Endothelial cell of umbilical vein (primary cell): ENCODE data around the gene INPP5F.

ENCODE experiments used
- EZH2 ChIP-seq: IDR thresholded peaks from 2 replicates; pipeline ENCODE4 v1.6.1; 2012; ENCODE audit warnings: borderline replicate concordance, low read depth, mild to moderate bottlenecking, moderate library complexity, low read length, inconsistent platforms; ENCODE audit not compliant: severe bottlenecking
- POLR2A ChIP-seq: IDR thresholded peaks from 2 replicates; pipeline ENCODE4 v1.6.1; 2012; ENCODE audit warnings: low read depth, mild to moderate bottlenecking, control low read depth, low read length
- POLR2AphosphoS5 ChIP-seq: IDR thresholded peaks from 2 replicates; pipeline ENCODE4 v1.6.1; 2012; ENCODE audit warnings: low read depth, mild to moderate bottlenecking, control low read depth, low read length, moderate library complexity; ENCODE audit not compliant: insufficient read depth
- TF ChIP-seq, protein P1 (sequence below), 2 donors: IDR thresholded peaks; 1 replicate in 1 of 2; 2 replicates in 1 of 2; pipeline ENCODE4 v1.5.1; 2011; ENCODE audit warnings: low read length in 2 of 2, mild to moderate bottlenecking in 2 of 2, moderate library complexity in 2 of 2, control low read depth in 1 of 2, inconsistent platforms in 1 of 2, low read depth in 1 of 2; ENCODE audit not compliant: insufficient read depth in 1 of 2; ENCODE audit errors: extremely low read depth in 1 of 2

- TF ChIP-seq, protein P1, sequence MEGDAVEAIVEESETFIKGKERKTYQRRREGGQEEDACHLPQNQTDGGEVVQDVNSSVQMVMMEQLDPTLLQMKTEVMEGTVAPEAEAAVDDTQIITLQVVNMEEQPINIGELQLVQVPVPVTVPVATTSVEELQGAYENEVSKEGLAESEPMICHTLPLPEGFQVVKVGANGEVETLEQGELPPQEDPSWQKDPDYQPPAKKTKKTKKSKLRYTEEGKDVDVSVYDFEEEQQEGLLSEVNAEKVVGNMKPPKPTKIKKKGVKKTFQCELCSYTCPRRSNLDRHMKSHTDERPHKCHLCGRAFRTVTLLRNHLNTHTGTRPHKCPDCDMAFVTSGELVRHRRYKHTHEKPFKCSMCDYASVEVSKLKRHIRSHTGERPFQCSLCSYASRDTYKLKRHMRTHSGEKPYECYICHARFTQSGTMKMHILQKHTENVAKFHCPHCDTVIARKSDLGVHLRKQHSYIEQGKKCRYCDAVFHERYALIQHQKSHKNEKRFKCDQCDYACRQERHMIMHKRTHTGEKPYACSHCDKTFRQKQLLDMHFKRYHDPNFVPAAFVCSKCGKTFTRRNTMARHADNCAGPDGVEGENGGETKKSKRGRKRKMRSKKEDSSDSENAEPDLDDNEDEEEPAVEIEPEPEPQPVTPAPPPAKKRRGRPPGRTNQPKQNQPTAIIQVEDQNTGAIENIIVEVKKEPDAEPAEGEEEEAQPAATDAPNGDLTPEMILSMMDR (IDR thresholded peaks at IDR 0.05; ENCODE audit: extremely low read depth in 1 of 2, insufficient read depth in 1 of 2, low read depth in 1 of 2, low read length in 2 of 2): no peak
- TF ChIP-seq POLR2A (peak; percentile 67), EZH2 (no peak), POLR2AphosphoS5 (peak; percentile 82)
Observed at GRCh38 chr10:119680050-119680449, 45.8 kb upstream of the INPP5F start.
